Measurements from ENCODE around the gene LAMP1.
A peak's percentile ranks its signal among the peaks of the same experiment; 100 is the strongest.

DNA sequence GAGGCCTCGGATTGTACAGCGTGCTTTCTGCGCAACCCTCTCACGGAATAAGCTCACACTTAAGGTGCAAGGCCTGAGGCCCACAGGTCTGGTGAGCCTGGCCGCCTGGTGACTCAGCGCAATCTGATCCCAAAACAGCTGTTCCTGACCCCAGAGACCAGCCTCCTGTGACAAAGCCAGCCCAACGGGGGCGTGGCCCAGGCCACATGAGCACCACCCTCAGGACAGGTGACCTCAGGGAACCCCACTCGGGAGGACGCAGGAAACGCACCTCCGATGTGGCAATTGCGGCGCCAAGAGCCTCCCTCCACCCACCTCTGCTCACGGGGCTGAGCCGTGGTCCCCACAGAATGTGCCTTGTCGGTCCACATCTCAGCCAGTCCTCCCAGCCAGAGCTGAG, 40.5 kb downstream of the LAMP1 start:
- TF ChIP-seq, protein P1, sequence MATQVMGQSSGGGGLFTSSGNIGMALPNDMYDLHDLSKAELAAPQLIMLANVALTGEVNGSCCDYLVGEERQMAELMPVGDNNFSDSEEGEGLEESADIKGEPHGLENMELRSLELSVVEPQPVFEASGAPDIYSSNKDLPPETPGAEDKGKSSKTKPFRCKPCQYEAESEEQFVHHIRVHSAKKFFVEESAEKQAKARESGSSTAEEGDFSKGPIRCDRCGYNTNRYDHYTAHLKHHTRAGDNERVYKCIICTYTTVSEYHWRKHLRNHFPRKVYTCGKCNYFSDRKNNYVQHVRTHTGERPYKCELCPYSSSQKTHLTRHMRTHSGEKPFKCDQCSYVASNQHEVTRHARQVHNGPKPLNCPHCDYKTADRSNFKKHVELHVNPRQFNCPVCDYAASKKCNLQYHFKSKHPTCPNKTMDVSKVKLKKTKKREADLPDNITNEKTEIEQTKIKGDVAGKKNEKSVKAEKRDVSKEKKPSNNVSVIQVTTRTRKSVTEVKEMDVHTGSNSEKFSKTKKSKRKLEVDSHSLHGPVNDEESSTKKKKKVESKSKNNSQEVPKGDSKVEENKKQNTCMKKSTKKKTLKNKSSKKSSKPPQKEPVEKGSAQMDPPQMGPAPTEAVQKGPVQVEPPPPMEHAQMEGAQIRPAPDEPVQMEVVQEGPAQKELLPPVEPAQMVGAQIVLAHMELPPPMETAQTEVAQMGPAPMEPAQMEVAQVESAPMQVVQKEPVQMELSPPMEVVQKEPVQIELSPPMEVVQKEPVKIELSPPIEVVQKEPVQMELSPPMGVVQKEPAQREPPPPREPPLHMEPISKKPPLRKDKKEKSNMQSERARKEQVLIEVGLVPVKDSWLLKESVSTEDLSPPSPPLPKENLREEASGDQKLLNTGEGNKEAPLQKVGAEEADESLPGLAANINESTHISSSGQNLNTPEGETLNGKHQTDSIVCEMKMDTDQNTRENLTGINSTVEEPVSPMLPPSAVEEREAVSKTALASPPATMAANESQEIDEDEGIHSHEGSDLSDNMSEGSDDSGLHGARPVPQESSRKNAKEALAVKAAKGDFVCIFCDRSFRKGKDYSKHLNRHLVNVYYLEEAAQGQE (IDR thresholded peaks at IDR 0.05; ENCODE audit: low read depth) = no peak
- TF ChIP-seq CREB1 (IDR thresholded peaks at IDR 0.05; ENCODE audit: low read depth) (no peak), RAD21 (IDR thresholded peaks at IDR 0.05; ENCODE audit: low read depth) (0 out of 2 replicates have a peak, but pooled peaks have one; percentile 5), CEBPB (IDR thresholded peaks at IDR 0.05) (no peak), TEAD4 (IDR thresholded peaks at IDR 0.05) (no peak), YY1 (IDR thresholded peaks at IDR 0.05; ENCODE audit: low read depth) (no peak), EGR1 (IDR thresholded peaks at IDR 0.05) (no peak), EP300 (IDR thresholded peaks at IDR 0.05; ENCODE audit: borderline replicate concordance) (no peak), TAF1 (IDR thresholded peaks at IDR 0.05; ENCODE audit: low read depth) (no peak), FOXM1 (IDR thresholded peaks at IDR 0.05; ENCODE audit: borderline replicate concordance, low read depth) (no peak), TCF12 (IDR thresholded peaks at IDR 0.05; ENCODE audit: low read depth) (0 out of 2 replicates have a peak, but pooled peaks have one; percentile 27), NFIC (IDR thresholded peaks at IDR 0.05) (no peak)
- TF ChIP-seq, protein P2, sequence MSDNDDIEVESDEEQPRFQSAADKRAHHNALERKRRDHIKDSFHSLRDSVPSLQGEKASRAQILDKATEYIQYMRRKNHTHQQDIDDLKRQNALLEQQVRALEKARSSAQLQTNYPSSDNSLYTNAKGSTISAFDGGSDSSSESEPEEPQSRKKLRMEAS (IDR thresholded peaks at IDR 0.05) = peak; percentile 51; the same call in 1 of the 2 replicates
- TF ChIP-seq, protein P3, sequence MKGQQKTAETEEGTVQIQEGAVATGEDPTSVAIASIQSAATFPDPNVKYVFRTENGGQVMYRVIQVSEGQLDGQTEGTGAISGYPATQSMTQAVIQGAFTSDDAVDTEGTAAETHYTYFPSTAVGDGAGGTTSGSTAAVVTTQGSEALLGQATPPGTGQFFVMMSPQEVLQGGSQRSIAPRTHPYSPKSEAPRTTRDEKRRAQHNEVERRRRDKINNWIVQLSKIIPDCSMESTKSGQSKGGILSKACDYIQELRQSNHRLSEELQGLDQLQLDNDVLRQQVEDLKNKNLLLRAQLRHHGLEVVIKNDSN (IDR thresholded peaks at IDR 0.05) = peak; percentile 85
